T-helper 17 cell (primary cell): ENCODE data around the gene PCSK4. TPM values are rescaled to one million over a fixed set of nuclear protein-coding genes. Genes with fewer than 3 reads are reported as not detected.
A peak's percentile ranks its signal among the peaks of the same experiment; 100 is the strongest.
"Not testable (repeated sequence)": the region's sequence is repeated elsewhere in the genome, so short reads cannot be mapped to it uniquely, and the experiment has no call there.

Source experiments
- ATAC-seq: fragments of 150-1000 bp; cut with Tn5 transposase; 2 replicates; pipeline ENCODE4 v1.10.0; 2021; ENCODE audit warnings: mild to moderate bottlenecking, moderate library complexity
- DNase-seq, 3 donors: peaks; one replicate each; pipeline versions ENCODE4 v3.0.0 to v3.0.0-alpha.2; 2020 to 2021
- H3K9me3 ChIP-seq: one replicate; pipeline ENCODE4 v1.7.0; 2013; ENCODE audit warnings: low read length, mild to moderate bottlenecking; ENCODE audit not compliant: control insufficient read depth, poor library complexity, severe bottlenecking
- H3K27ac Mint-ChIP-seq: one replicate; pipeline ENCODE4 v1.8.0; 2022; ENCODE audit warnings: mild to moderate bottlenecking, moderate library complexity, mixed read lengths
- H3K27me3 Mint-ChIP-seq: one replicate; pipeline ENCODE4 v1.8.0; 2022; ENCODE audit warnings: mixed read lengths
- H3K36me3 Mint-ChIP-seq: one replicate; pipeline ENCODE4 v1.8.0; 2022; ENCODE audit warnings: low read depth, mixed read lengths
- H3K4me1 Mint-ChIP-seq: one replicate; pipeline ENCODE4 v1.8.0; 2022; ENCODE audit warnings: mild to moderate bottlenecking, mixed read lengths
- H3K4me3 Mint-ChIP-seq: one replicate; pipeline ENCODE4 v1.8.0; 2022; ENCODE audit warnings: mild to moderate bottlenecking, moderate library complexity, mixed read lengths
- total RNA-seq, 4 donors: library from RNA in 2 of 4; stranded (reverse) in 2 of 4; gene quantifications; one replicate each; pipeline ENCODE4 v1.2.3 and lab custom pipeline; 2022 to 2026

The PCSK4 gene
- total RNA-seq, 2 donors from 2014 or later, result 3.3 to 4.5 TPM

DNA sequence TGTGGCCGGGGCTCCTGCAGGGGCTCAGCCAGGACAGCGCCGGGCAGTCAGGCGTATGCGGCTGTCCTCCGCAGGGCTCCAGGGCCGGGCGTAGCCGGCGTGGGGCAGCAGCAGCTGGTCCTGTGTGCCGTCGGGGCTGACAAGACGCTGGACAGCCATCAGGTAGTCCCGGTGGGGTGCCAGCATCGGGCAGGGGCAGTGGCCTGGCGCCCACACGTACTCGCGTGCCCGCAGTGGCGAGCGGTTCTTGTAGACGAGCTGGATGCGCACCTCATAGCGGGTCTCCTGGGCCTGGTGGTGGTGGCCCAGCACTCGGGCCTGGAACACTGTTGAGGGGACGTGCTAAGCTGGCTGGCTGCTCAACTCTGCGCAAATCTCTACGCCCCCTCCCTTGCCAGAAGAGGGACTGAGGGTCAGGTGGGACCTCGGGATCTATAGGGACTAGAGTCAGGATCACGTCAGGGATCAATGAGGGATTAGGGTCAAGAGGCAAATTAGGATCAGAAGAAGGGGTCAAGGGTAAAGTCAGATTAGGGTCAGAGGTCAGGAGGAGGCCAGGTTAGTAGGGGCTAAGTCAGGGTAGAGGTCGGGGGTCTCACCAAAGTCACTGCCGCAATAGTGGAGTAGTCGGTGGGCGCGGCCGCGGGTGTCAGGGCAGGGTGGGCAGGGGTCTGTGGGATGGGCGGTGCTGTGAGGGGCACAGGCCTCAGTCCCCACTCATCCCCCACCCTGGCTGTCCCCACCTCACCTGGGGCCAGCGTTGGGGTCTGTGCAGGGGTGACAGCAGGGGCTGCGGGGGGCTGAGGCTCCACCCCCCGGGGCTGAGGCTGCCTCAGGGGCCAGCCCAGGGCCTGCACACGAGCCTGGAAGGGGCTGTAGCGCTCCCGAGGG, 16.1 kb upstream of the PCSK4 start:
- no peaks in the 10 kb centered on the region for H3K9me3 ChIP-seq
- H3K36me3 Mint-ChIP-seq, result peaks cover 4% of the 10 kb centered on the region
- H3K4me3 Mint-ChIP-seq, result no peak overlapping the region
- no peaks in the 10 kb centered on the region for H3K27me3 Mint-ChIP-seq
- ATAC-seq (no peak), DNase-seq (no peak)
- H3K27ac Mint-ChIP-seq, result no peak overlapping the region
- peaks cover 8% of the 10 kb centered on the region for H3K4me1 Mint-ChIP-seq

DNA sequence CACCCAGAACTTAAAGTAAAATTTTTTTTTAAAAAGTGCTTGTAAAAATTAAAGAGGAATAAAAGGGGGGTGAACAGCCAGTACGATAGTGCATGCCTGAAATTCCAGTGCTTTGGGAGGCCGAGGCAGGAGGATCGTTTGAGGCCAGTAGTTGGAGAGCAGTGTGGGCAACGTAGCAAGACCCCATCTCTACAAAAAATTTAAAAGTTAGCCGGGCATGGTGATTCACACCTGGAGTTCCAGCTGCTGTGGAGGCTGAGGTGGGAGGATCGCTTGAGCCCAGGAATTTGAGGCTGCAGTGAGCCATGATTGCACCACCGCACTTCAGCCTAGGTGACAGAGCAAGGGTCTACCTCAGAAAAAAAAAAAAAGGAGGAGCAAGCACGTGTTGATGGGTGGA, 14.9 kb upstream of the PCSK4 start:
- H3K4me3 Mint-ChIP-seq, result no peak overlapping the region
- H3K27me3 Mint-ChIP-seq, result no peaks in the 10 kb centered on the region
- H3K4me1 Mint-ChIP-seq, result peaks cover 8% of the 10 kb centered on the region
- ATAC-seq, result no peak
- no peak for DNase-seq
- H3K9me3 ChIP-seq, result no peaks in the 10 kb centered on the region
- H3K36me3 Mint-ChIP-seq, result peaks cover 3% of the 10 kb centered on the region
- no peak overlapping the region for H3K27ac Mint-ChIP-seq

GRCh38 chr19:1503925-1504773, 14.0 kb upstream of the PCSK4 start:
- H3K9me3 ChIP-seq, result no peaks in the 10 kb centered on the region
- Mint-ChIP-seq H3K4me3 (no peak overlapping the region), H3K4me1 (peaks cover 8% of the 10 kb centered on the region), H3K27me3 (no peaks in the 10 kb centered on the region), H3K36me3 (no peaks in the 10 kb centered on the region), H3K27ac (no peak overlapping the region)
- ATAC-seq (no peak), DNase-seq (no peak)

- DNase-seq, result peak; percentile 51 to 58 (median 57)
- no peaks in the 10 kb centered on the region for H3K36me3 Mint-ChIP-seq
- ATAC-seq, result no peak
- H3K9me3 ChIP-seq, result no peaks in the 10 kb centered on the region
- H3K4me3 Mint-ChIP-seq, result no peak overlapping the region
- peaks cover 8% of the 10 kb centered on the region for H3K4me1 Mint-ChIP-seq
- H3K27ac Mint-ChIP-seq, result no peak overlapping the region
- no peaks in the 10 kb centered on the region for H3K27me3 Mint-ChIP-seq
Observed at GRCh38 chr19:1503089-1503924, 13.2 kb upstream of the PCSK4 start.

GRCh38 chr19:1502433-1503088, 12.4 kb upstream of the PCSK4 start:
- Mint-ChIP-seq H3K27me3 (no peaks in the 10 kb centered on the region), H3K36me3 (no peaks in the 10 kb centered on the region), H3K4me1 (peaks cover 3% of the 10 kb centered on the region), H3K4me3 (no peak overlapping the region), H3K27ac (no peak overlapping the region)
- H3K9me3 ChIP-seq, result no peaks in the 10 kb centered on the region
- DNase-seq (no peak), ATAC-seq (no peak)

DNA sequence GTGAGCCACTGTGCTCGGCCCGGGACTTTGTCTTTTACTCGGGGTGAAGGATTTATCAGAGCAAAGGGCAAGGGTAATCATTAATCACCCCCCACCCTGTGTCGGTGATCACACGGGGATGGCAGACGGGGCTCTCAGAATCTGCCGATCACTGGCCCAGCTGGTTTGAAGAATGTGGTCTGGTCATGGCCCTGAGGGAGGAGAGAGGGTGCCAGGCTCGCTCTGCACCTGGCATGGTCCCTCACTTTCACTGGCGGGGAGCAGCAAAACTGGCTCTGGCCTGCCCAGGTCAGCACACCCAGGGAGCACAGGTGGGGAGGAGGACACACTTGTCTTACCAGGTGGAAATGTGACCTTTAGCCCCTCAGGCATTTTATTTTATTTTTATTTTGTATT, 11.0 kb upstream of the PCSK4 start:
- H3K27ac Mint-ChIP-seq, result peak overlapping the region; percentile 16
- peaks cover 2% of the 10 kb centered on the region for H3K4me1 Mint-ChIP-seq
- no peaks in the 10 kb centered on the region for H3K27me3 Mint-ChIP-seq
- no peak for DNase-seq
- no peak overlapping the region for H3K4me3 Mint-ChIP-seq
- no peaks in the 10 kb centered on the region for H3K9me3 ChIP-seq
- no peaks in the 10 kb centered on the region for H3K36me3 Mint-ChIP-seq
- ATAC-seq, result no peak

DNA sequence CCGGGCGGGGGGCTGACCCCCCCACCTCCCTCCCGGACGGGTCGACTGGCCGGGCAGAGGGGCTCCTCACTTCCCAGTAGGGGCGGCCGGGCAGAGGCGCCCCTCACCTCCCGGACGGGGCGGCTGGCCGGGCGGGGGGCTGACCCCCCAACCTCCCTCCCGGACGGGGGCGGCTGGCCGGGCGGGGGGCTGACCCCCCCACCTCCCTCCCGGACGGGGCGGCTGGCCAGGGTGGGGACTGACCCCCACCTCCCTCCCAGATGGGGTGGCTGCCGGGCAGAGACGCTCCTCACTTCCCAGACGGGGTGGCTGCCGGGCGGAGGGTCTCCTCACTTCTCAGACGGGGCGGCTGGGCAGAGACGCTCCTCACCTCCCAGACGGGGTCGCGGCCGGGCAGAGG, 9.1 kb upstream of the PCSK4 start:
- DNase-seq, H3K4me1 Mint-ChIP-seq, H3K27ac Mint-ChIP-seq, H3K27me3 Mint-ChIP-seq, H3K36me3 Mint-ChIP-seq, H3K9me3 ChIP-seq, H3K4me3 Mint-ChIP-seq, ATAC-seq: not testable (repeated sequence)

GRCh38 chr19:1497578-1498235, 7.6 kb upstream of the PCSK4 start:
- no peaks in the 10 kb centered on the region for H3K9me3 ChIP-seq
- Mint-ChIP-seq H3K27ac (no peak overlapping the region), H3K4me3 (no peak overlapping the region), H3K36me3 (no peaks in the 10 kb centered on the region), H3K4me1 (no peaks in the 10 kb centered on the region), H3K27me3 (no peaks in the 10 kb centered on the region)
- DNase-seq (no peak), ATAC-seq (no peak)

DNA sequence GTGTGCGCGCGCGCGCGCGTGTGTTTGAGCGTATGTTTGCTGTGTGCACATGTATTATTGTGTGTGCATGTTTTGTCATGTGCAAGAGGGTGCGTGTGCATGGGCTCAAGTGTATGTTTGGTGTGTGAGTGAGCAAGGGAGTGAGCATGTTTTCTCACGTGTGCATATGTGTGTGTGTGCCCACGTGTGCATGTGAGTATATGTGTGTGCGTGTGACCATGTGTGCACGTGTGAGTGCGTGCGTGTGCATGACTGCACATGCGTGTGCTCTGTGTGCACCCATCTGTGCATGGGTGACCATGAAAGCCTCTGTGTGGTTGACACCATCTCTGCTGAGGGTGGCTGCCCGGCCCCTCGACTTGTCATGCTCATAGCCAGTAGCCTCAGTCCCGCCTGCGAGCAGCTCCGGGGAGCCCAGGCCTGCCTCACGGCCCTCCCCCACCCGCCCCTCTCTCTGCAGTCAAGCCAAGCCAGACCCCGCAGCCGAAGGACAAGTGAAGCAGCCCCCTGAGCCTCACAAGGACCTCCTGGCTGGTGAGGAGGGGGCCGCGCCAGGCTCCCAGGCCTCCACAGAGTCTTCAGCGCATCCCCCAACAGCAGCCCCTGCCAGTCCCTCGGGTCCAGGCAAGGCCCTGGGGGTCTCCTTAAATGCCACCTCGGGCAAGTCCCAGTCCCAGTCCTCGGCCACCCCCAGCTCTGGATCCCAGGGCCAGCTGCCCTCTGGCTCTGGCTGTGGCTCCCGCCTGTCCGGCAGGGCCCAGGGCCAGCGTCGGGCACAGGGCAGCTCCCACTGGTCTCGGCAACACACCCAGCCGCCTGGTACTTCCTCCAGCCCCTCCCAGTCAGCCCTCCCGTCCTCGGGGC, 6.8 kb upstream of the PCSK4 start:
- peaks cover under 1% of the 10 kb centered on the region for H3K4me1 Mint-ChIP-seq
- no peaks in the 10 kb centered on the region for H3K36me3 Mint-ChIP-seq
- no peak overlapping the region for H3K4me3 Mint-ChIP-seq
- H3K27ac Mint-ChIP-seq, result no peak overlapping the region
- no peak for DNase-seq
- no peak for ATAC-seq
- no peaks in the 10 kb centered on the region for H3K9me3 ChIP-seq
- no peaks in the 10 kb centered on the region for H3K27me3 Mint-ChIP-seq

- H3K9me3 ChIP-seq, result no peaks in the 10 kb centered on the region
- ATAC-seq, result no peak
Observed at GRCh38 chr19:1495799-1496713, 5.9 kb upstream of the PCSK4 start.

More at GRCh38 chr19:1495799-1496713, 5.9 kb upstream of the PCSK4 start:
- no peaks in the 10 kb centered on the region for H3K27me3 Mint-ChIP-seq
- no peaks in the 10 kb centered on the region for H3K36me3 Mint-ChIP-seq
- H3K4me1 Mint-ChIP-seq, result peaks cover 5% of the 10 kb centered on the region
- H3K4me3 Mint-ChIP-seq, result no peak overlapping the region
- no peak for DNase-seq
- no peak overlapping the region for H3K27ac Mint-ChIP-seq
